ENCODE measurements around the gene DDR1. TPM values are rescaled to one million over a fixed set of nuclear protein-coding genes. Genes with fewer than 3 reads are reported as not detected.

The DDR1 gene
- total RNA-seq, 1 experiment from 2014 or later: 230 TPM

DNA sequence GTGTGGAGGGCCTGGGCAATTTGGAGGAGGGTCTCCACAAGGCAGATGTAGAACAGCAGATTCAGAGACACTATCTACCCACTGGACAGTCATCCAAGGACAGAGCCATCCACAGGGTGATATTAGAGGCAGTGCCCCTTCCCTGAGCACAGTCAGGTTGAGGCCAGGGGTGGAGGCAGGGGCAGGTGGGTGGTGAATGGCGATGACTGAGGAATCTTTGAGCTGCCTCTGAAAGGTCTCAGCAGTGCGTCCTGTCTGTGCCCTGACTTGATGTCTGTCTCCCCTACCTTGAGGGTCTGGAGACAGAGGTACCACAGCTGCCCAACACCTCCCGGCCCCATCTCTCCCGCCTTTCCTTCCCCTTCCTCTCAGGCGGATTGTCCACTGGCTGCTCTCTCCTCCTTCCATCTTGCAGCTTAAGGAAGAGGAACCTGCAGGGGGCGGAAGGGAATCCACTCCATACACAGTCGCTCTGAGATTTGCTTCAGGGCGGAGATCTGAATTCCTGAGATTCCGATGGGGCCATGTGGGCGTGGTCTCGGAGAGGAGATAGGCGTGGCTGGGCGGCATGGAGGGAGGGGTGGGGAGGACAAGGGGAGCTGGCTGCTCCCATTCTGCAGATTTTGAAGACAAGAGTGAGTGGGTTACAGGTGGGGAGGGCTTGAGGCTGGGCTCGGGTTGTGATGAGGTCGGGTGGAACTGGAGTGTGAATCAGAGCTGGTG is 58.2 kb downstream of the DDR1 start:
- H3K4me1 Mint-ChIP-seq: peaks cover 44% of the 10 kb centered on the region
- H3K27me3 Mint-ChIP-seq (ENCODE audit: low read depth): no peaks in the 10 kb centered on the region; the same call in 1 of the 2 replicates
- no peaks in the 10 kb centered on the region for H3K9me3 Mint-ChIP-seq
- peak; percentile 93 for ATAC-seq
- peak overlapping the region; percentile 83 for H3K27ac Mint-ChIP-seq
- TF ChIP-seq, protein P1, sequence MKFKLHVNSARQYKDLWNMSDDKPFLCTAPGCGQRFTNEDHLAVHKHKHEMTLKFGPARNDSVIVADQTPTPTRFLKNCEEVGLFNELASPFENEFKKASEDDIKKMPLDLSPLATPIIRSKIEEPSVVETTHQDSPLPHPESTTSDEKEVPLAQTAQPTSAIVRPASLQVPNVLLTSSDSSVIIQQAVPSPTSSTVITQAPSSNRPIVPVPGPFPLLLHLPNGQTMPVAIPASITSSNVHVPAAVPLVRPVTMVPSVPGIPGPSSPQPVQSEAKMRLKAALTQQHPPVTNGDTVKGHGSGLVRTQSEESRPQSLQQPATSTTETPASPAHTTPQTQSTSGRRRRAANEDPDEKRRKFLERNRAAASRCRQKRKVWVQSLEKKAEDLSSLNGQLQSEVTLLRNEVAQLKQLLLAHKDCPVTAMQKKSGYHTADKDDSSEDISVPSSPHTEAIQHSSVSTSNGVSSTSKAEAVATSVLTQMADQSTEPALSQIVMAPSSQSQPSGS (CRISPR knock-in tag; IDR thresholded peaks at IDR 0.05; ENCODE audit: borderline replicate concordance, low read depth): no peak
- TF ChIP-seq SP1 (CRISPR knock-in tag; conservative IDR thresholded peaks at IDR 0.05) (peak; percentile 55), ZNF138 (CRISPR knock-in tag; conservative IDR thresholded peaks at IDR 0.05) (no peak), SOX15 (CRISPR knock-in tag; IDR thresholded peaks at IDR 0.05) (no peak), ETV6 (CRISPR knock-in tag; IDR thresholded peaks at IDR 0.05) (peak; percentile 66; the same call in 1 of the 2 replicates), TEAD1 (CRISPR knock-in tag; IDR thresholded peaks at IDR 0.05) (peak; percentile 81; the same call in 1 of the 2 replicates), NFE2L1 (CRISPR knock-in tag; IDR thresholded peaks at IDR 0.05) (no peak), MYBL2 (CRISPR knock-in tag; IDR thresholded peaks at IDR 0.05) (no peak), IRF2 (CRISPR knock-in tag; IDR thresholded peaks at IDR 0.05; ENCODE audit: borderline replicate concordance, low read depth) (no peak), GTF2I (CRISPR knock-in tag; conservative IDR thresholded peaks at IDR 0.05) (peak; percentile 60; the same call in 1 of the 2 replicates), ATF1 (CRISPR knock-in tag; IDR thresholded peaks at IDR 0.05) (no peak), PRRX2 (CRISPR knock-in tag; IDR thresholded peaks at IDR 0.05) (0 out of 2 replicates have a peak, but pooled peaks have one; percentile 34), ZNF423 (CRISPR knock-in tag; IDR thresholded peaks at IDR 0.05) (no peak)
- TF ChIP-seq, protein P2, sequence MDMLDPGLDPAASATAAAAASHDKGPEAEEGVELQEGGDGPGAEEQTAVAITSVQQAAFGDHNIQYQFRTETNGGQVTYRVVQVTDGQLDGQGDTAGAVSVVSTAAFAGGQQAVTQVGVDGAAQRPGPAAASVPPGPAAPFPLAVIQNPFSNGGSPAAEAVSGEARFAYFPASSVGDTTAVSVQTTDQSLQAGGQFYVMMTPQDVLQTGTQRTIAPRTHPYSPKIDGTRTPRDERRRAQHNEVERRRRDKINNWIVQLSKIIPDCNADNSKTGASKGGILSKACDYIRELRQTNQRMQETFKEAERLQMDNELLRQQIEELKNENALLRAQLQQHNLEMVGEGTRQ (CRISPR knock-in tag; IDR thresholded peaks at IDR 0.05): peak; percentile 50
- TF ChIP-seq, protein P3, sequence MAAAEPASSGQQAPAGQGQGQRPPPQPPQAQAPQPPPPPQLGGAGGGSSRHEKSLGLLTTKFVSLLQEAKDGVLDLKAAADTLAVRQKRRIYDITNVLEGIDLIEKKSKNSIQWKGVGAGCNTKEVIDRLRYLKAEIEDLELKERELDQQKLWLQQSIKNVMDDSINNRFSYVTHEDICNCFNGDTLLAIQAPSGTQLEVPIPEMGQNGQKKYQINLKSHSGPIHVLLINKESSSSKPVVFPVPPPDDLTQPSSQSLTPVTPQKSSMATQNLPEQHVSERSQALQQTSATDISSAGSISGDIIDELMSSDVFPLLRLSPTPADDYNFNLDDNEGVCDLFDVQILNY (CRISPR knock-in tag; IDR thresholded peaks at IDR 0.05): no peak
- TF ChIP-seq, protein P4, sequence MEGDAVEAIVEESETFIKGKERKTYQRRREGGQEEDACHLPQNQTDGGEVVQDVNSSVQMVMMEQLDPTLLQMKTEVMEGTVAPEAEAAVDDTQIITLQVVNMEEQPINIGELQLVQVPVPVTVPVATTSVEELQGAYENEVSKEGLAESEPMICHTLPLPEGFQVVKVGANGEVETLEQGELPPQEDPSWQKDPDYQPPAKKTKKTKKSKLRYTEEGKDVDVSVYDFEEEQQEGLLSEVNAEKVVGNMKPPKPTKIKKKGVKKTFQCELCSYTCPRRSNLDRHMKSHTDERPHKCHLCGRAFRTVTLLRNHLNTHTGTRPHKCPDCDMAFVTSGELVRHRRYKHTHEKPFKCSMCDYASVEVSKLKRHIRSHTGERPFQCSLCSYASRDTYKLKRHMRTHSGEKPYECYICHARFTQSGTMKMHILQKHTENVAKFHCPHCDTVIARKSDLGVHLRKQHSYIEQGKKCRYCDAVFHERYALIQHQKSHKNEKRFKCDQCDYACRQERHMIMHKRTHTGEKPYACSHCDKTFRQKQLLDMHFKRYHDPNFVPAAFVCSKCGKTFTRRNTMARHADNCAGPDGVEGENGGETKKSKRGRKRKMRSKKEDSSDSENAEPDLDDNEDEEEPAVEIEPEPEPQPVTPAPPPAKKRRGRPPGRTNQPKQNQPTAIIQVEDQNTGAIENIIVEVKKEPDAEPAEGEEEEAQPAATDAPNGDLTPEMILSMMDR (IDR thresholded peaks at IDR 0.05): peak; percentile 36; the same call in 1 of the 2 replicates
- TF ChIP-seq, protein P5, sequence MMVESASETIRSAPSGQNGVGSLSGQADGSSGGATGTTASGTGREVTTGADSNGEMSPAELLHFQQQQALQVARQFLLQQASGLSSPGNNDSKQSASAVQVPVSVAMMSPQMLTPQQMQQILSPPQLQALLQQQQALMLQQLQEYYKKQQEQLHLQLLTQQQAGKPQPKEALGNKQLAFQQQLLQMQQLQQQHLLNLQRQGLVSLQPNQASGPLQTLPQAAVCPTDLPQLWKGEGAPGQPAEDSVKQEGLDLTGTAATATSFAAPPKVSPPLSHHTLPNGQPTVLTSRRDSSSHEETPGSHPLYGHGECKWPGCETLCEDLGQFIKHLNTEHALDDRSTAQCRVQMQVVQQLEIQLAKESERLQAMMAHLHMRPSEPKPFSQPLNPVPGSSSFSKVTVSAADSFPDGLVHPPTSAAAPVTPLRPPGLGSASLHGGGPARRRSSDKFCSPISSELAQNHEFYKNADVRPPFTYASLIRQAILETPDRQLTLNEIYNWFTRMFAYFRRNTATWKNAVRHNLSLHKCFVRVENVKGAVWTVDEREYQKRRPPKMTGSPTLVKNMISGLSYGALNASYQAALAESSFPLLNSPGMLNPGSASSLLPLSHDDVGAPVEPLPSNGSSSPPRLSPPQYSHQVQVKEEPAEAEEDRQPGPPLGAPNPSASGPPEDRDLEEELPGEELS (CRISPR knock-in tag; IDR thresholded peaks at IDR 0.05): no peak
- TF ChIP-seq, protein P6, sequence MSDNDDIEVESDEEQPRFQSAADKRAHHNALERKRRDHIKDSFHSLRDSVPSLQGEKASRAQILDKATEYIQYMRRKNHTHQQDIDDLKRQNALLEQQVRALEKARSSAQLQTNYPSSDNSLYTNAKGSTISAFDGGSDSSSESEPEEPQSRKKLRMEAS (CRISPR knock-in tag; IDR thresholded peaks at IDR 0.05): peak; percentile 41; the same call in 1 of the 2 replicates
- TF ChIP-seq, protein P7, sequence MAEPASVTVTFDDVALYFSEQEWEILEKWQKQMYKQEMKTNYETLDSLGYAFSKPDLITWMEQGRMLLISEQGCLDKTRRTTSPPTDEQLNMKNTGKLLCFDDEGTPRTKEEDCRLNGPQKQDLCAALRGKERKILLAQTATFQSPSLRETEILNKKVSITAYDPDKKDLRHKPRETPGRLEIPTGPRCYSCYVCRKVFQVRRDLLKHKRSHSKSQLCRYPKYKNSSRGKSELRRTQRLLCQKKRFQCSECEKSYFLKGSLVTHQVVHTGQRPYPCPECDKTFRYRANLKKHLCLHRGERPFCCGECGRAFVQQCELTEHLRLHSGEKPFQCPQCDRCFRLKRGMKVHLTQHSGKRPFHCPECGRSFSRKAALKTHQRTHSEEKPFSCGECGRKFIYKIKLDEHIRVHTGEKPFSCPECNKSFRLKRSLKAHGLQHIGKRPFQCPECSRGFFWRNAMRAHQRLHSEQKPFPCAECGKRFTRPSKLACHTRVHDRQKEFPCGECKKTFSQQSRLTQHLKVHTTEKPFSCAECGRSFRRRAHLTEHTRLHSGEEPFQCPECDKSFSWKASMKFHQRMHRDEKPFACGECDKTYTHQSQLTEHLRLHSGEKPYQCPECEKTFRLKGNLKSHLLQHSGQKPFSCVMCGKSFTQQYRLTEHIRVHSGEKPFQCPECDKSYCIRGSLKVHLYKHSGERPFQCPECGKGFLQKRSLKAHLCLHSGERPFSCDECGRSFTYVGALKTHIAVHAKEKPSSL (CRISPR knock-in tag; conservative IDR thresholded peaks at IDR 0.05): no peak
- TF ChIP-seq, protein P8, sequence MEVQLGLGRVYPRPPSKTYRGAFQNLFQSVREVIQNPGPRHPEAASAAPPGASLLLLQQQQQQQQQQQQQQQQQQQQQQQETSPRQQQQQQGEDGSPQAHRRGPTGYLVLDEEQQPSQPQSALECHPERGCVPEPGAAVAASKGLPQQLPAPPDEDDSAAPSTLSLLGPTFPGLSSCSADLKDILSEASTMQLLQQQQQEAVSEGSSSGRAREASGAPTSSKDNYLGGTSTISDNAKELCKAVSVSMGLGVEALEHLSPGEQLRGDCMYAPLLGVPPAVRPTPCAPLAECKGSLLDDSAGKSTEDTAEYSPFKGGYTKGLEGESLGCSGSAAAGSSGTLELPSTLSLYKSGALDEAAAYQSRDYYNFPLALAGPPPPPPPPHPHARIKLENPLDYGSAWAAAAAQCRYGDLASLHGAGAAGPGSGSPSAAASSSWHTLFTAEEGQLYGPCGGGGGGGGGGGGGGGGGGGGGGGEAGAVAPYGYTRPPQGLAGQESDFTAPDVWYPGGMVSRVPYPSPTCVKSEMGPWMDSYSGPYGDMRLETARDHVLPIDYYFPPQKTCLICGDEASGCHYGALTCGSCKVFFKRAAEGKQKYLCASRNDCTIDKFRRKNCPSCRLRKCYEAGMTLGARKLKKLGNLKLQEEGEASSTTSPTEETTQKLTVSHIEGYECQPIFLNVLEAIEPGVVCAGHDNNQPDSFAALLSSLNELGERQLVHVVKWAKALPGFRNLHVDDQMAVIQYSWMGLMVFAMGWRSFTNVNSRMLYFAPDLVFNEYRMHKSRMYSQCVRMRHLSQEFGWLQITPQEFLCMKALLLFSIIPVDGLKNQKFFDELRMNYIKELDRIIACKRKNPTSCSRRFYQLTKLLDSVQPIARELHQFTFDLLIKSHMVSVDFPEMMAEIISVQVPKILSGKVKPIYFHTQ (CRISPR knock-in tag; IDR thresholded peaks at IDR 0.05): no peak
- POLR2A ChIA-PET: interaction anchor here (0.6 to 0.8 kb wide), 2 partner anchors 24 to 40 kb away, joined by 3 read pairs; no protein-coding TSS in a partner anchor
- H3K4me3 Mint-ChIP-seq: peak overlapping the region; percentile 17; the same call in 1 of the 2 replicates
- H3K36me3 Mint-ChIP-seq: no peaks in the 10 kb centered on the region
- DNase-seq (ENCODE audit: low spot score): peak; percentile 98
- CTCF ChIA-PET: interaction anchor here (0.6 to 4.7 kb wide), 48 partner anchors 9 to 401 kb away, joined by 3 to 50 read pairs (median 4); partner anchors contain the start of genes MUC21, SFTA2 and VARS2
